ENCODE measurements around the gene CALHM1.

DNA sequence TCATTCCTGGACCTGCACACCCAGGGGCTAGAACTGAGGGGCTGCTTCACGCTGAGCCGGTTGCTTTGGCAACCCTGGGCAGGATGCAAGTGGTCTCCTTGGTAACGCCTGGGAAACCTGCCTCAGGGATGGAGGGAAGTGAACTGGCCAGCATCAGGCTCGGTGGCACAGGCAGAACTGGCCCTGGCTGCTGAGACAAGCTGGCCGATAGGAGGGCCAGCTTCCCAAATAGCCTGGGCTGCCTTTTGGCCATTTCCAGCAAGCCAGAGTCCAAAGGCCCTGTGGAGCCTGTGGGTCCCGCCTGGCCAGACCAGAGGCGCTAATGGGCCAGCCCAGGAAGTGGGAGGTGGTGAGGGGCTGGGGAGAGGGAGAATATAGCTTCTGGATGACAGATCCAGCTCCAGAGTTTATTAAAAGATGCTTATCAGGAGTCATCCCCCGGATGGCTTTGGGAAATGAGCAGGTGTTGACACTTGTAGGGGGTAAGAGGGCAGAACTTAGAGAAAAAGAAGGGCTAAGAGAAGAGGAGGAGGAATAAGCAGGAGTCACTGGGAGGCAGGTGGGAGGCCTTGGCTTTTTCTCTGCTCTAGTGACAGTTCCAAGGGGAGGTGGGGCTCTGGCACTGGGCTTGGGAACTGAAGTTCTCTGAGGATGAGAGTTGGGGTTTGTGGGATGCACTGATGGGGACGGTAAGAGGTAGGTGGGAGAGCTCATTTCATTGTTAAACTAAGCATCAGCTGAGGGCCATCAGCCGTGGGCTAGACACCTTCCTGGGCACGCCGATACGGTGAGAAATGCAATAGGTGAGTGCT is 44.4 kb upstream of the CALHM1 start:
- TF ChIP-seq, protein P1, sequence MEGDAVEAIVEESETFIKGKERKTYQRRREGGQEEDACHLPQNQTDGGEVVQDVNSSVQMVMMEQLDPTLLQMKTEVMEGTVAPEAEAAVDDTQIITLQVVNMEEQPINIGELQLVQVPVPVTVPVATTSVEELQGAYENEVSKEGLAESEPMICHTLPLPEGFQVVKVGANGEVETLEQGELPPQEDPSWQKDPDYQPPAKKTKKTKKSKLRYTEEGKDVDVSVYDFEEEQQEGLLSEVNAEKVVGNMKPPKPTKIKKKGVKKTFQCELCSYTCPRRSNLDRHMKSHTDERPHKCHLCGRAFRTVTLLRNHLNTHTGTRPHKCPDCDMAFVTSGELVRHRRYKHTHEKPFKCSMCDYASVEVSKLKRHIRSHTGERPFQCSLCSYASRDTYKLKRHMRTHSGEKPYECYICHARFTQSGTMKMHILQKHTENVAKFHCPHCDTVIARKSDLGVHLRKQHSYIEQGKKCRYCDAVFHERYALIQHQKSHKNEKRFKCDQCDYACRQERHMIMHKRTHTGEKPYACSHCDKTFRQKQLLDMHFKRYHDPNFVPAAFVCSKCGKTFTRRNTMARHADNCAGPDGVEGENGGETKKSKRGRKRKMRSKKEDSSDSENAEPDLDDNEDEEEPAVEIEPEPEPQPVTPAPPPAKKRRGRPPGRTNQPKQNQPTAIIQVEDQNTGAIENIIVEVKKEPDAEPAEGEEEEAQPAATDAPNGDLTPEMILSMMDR (IDR thresholded peaks at IDR 0.05; ENCODE audit: borderline replicate concordance, extremely low read depth, low read length, poor library complexity, severe bottlenecking) = no peak
- TF ChIP-seq EZH2 (IDR thresholded peaks at IDR 0.05; ENCODE audit: borderline replicate concordance, low read depth, low read length, severe bottlenecking) = no peak

Measured in DND-41 (cell line).